Neural cell (in vitro differentiated cells): ENCODE results near the gene KCTD11. TPM values are rescaled to one million over a fixed set of nuclear protein-coding genes. Genes with fewer than 3 reads are reported as not detected.

ENCODE experiments used
- H2AFZ ChIP-seq: fragments of 200-600, 300-800 bp; sonication (generic), shearing (Covaris generic); 2 replicates; pipeline ENCODE4 v1.6.0; 2014; ENCODE audit warnings: low read depth, mild to moderate bottlenecking, antibody characterized with exemption, low read length, moderate library complexity
- H3F3A ChIP-seq: fragments of 200-600 bp; shearing (Covaris generic); 2 replicates; pipeline ENCODE4 v1.6.1; 2016; ENCODE audit warnings: mild to moderate bottlenecking, moderate library complexity, mixed read lengths, antibody characterized with exemption, low read length; ENCODE audit not compliant: insufficient read depth, poor library complexity, severe bottlenecking
- H3K27ac ChIP-seq: fragments of 200-600, 300-800 bp; sonication (generic), shearing (Covaris generic); 2 replicates; pipeline ENCODE4 v1.5.1; 2014; ENCODE audit warnings: mild to moderate bottlenecking, low read length, moderate library complexity
- H3K27me3 ChIP-seq: fragments of 300-800, 200-600 bp; sonication (generic), shearing (Covaris generic); 2 replicates; pipeline ENCODE4 v1.6.0; 2014; ENCODE audit warnings: mild to moderate bottlenecking, low read depth, low read length, moderate library complexity; ENCODE audit not compliant: insufficient read depth
- H3K36me3 ChIP-seq: fragments of 300-800, 200-600 bp; sonication (generic), shearing (Covaris generic); 2 replicates; pipeline ENCODE4 v1.5.1; 2014; ENCODE audit warnings: mild to moderate bottlenecking, antibody characterized with exemption, low read length, moderate library complexity; ENCODE audit not compliant: insufficient read depth
- H3K4me2 ChIP-seq: fragments of 300-800, 200-600 bp; sonication (generic), shearing (Covaris generic); 2 replicates; pipeline ENCODE4 v1.6.0; 2014; ENCODE audit warnings: mild to moderate bottlenecking, low read length
- H3K4me3 ChIP-seq: fragments of 300-800, 200-600 bp; sonication (generic), shearing (Covaris generic); 2 replicates; pipeline ENCODE4 v1.5.1; 2014; ENCODE audit warnings: mild to moderate bottlenecking, low read length, moderate library complexity
- H3K79me2 ChIP-seq: fragments of 200-600 bp; shearing (Covaris generic); replicated peaks from 2 replicates; pipeline ENCODE4 v1.6.0; 2014; ENCODE audit warnings: mild to moderate bottlenecking, low read length, moderate library complexity; ENCODE audit not compliant: insufficient read depth
- H3K9ac ChIP-seq: fragments of 300-800, 200-600 bp; sonication (generic), shearing (Covaris generic); 2 replicates; pipeline ENCODE4 v1.6.1; 2016; ENCODE audit warnings: mild to moderate bottlenecking, low read length, mixed read lengths
- H3K9me2 ChIP-seq: fragments of 200-600 bp; shearing (Covaris generic); 2 replicates; pipeline ENCODE4 v1.6.1; 2016; ENCODE audit warnings: mild to moderate bottlenecking, low read length, mixed read lengths; ENCODE audit not compliant: insufficient read depth
- H3K9me3 ChIP-seq: fragments of 200-600, 300-800 bp; sonication (generic), shearing (Covaris generic); 2 replicates; pipeline ENCODE4 v1.6.1; 2016; ENCODE audit warnings: mild to moderate bottlenecking, mixed run types, low read length, moderate library complexity, mixed read lengths
- H4K20me1 ChIP-seq: fragments of 200-600 bp; shearing (Covaris generic); 2 replicates; pipeline ENCODE4 v1.6.1; 2016; ENCODE audit warnings: mild to moderate bottlenecking, mixed run types; ENCODE audit not compliant: insufficient read depth
- EP300 ChIP-seq: fragments of 450-650 bp; conservative IDR thresholded peaks from 2 replicates; pipeline ENCODE4 v1.6.1; 2014; ENCODE audit warnings: antibody characterized with exemption, mild to moderate bottlenecking, moderate library complexity; ENCODE audit not compliant: poor library complexity, severe bottlenecking
- EZH2 ChIP-seq: fragments of 200-600, 300-800 bp; shearing (Covaris generic), sonication (generic); IDR thresholded peaks from 2 replicates; pipeline ENCODE4 v1.6.1; 2014; ENCODE audit warnings: antibody characterized with exemption, low read length, borderline replicate concordance, mild to moderate bottlenecking; ENCODE audit not compliant: insufficient read depth, poor library complexity, severe bottlenecking
- MXI1 ChIP-seq: fragments of 450-650 bp; conservative IDR thresholded peaks from 2 replicates; pipeline ENCODE4 v1.6.1; 2014; ENCODE audit warnings: antibody characterized with exemption, mild to moderate bottlenecking; ENCODE audit not compliant: poor library complexity, severe bottlenecking
- POLR2AphosphoS5 ChIP-seq: IDR thresholded peaks from 2 replicates; pipeline ENCODE4 v1.6.1; 2012
- RAD21 ChIP-seq: fragments of 450-650 bp; conservative IDR thresholded peaks from 2 replicates; pipeline ENCODE4 v1.6.1; 2014; ENCODE audit warnings: antibody characterized with exemption, mild to moderate bottlenecking, moderate library complexity
- SMC3 ChIP-seq: fragments of 450-650 bp; conservative IDR thresholded peaks from 2 replicates; pipeline ENCODE4 v1.6.1; 2014; ENCODE audit warnings: antibody characterized with exemption, mild to moderate bottlenecking, moderate library complexity; ENCODE audit not compliant: poor library complexity
- TAF1 ChIP-seq: IDR thresholded peaks from 2 replicates; pipeline ENCODE4 v1.6.1; 2012; ENCODE audit warnings: low read depth
- polyA plus RNA-seq: library from polyadenylated mRNA; depleted of rRNA; stranded (reverse); fragments of >200 nt; gene quantifications from 2 replicates; pipeline ENCODE4 v1.2.3, GENCODE V29; 2014
- TF ChIP-seq, protein P1 (sequence below): fragments of 450-650 bp; IDR thresholded peaks from 2 replicates; pipeline ENCODE4 v1.5.1; 2014; ENCODE audit warnings: antibody characterized with exemption, mild to moderate bottlenecking, moderate library complexity; ENCODE audit not compliant: poor library complexity, severe bottlenecking
- TF ChIP-seq, protein P2 (sequence below): IDR thresholded peaks from 2 replicates; pipeline ENCODE4 v1.6.1; 2012; ENCODE audit warnings: borderline replicate concordance

Gene KCTD11
- polyA plus RNA-seq, 1 donor from 2014 or later = 2.8 TPM

DNA sequence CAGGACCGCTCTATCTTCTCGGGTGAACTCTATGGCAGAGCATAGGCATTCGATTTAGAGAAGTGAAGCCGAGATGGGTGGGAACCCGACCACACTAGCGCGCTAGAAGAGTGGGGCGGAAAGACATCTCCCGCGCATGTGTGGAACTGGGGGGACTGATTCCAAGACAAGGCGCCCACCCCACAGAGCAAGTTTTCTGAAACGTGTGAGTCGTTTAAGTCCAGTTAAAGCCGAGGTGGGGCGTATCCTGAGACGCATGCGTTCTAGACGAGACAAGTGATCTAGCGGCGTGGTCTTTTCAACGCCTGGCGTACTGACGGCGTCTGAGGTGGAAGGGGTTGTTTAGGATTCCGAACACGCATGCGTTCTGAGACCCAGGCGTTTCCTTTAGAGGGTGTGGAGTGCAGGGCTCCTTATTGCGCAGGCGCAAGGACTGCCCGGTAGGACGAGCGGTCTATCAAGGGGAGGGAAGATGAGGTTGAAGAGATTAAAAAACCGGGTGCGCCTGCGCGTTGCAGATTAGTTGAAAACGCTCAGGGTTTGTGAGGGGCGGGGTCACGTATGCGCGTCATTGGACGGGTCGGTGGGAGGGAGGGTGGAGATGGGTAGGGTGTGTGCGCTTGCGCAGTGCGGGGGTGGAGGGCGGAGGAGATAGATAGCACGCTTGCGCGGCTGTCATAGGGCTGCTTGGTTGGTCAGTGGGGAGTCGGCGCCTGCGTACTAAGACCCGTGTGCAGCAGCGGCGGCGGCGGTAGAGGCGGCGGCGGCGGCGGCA lies 44.9 kb upstream of the KCTD11 start, which contains the start of gene EIF5A:
EIF5A (plus strand) TSS at position 718 of the 775 bp plus-strand sequence. CDS start 2,008 bp downstream, outside the sequence.
- Histone ChIP-seq H3K9me2 (no peaks in the 10 kb centered on the region), H3K9me3 (no peaks in the 10 kb centered on the region), H3K36me3 (no peaks in the 10 kb centered on the region), H4K20me1 (peaks cover 12% of the 10 kb centered on the region), H3K27me3 (no peaks in the 10 kb centered on the region), H2AFZ (peak within 1 kb of the TSS; percentile 60), H3K79me2 (peaks cover 29% of the 10 kb centered on the region), H3K27ac (peak within 1 kb of the TSS; percentile 84), H3K4me2 (peak within 1 kb of the TSS; percentile 89), H3K9ac (peak within 1 kb of the TSS; percentile 86), H3F3A (no peaks in the 10 kb centered on the region), H3K4me3 (peak within 1 kb of the TSS; percentile 91)
- TF ChIP-seq MXI1 (peak; percentile 88), POLR2AphosphoS5 (peak; percentile 73), TAF1 (peak; percentile 66), SMC3 (no peak), EP300 (peak; percentile 31), RAD21 (no peak)
- TF ChIP-seq, protein P1, sequence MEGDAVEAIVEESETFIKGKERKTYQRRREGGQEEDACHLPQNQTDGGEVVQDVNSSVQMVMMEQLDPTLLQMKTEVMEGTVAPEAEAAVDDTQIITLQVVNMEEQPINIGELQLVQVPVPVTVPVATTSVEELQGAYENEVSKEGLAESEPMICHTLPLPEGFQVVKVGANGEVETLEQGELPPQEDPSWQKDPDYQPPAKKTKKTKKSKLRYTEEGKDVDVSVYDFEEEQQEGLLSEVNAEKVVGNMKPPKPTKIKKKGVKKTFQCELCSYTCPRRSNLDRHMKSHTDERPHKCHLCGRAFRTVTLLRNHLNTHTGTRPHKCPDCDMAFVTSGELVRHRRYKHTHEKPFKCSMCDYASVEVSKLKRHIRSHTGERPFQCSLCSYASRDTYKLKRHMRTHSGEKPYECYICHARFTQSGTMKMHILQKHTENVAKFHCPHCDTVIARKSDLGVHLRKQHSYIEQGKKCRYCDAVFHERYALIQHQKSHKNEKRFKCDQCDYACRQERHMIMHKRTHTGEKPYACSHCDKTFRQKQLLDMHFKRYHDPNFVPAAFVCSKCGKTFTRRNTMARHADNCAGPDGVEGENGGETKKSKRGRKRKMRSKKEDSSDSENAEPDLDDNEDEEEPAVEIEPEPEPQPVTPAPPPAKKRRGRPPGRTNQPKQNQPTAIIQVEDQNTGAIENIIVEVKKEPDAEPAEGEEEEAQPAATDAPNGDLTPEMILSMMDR = no peak

DNA sequence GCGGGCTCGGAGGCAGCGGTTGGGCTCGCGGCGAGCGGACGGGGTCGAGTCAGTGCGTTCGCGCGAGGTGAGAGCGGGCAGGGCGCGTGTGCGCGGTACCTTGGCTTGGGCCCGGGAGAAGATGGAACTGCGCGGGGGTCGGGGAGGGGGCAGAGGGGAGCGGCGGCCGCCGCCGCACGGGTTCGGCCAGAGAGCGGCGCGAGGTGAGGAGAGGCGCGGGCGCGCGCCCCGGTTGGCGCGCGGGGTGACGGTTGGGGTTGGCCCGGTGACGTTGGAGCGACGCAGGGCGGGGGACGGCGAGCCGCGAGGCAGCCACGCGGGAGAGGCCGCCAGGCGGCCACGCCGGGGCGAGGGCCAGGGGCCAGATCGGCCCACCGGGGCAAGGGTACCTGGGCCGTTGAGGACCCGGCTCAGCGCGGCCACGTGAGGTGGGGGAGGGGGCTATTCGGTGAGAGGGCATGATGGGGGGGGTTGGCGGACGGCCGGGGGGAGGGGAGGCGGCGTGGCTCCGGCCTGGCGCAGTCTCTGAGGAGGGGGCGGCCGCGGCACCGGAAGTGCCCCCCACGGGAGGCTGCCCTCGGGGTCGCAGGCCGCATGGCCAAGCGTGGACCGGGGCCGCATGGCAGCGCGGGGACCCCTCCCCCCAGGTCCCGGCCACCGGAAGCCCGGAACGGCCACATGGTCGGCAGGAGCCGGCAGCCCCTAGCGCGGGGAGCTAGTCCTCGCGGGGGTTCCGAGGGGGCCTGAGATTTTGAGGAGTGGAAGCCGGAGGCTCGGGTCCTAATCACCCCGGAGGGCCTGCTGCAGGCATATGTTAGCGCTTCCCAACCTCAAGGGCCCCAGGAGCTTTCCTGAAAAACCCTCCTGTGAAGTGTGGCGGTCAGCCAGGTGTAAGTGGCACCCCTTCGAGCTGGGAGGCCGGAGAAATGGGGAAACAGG lies 44.0 kb upstream of the KCTD11 start:
- Histone ChIP-seq H3K9ac (peak overlapping the region; percentile 86), H2AFZ (no peak overlapping the region), H3K9me3 (no peaks in the 10 kb centered on the region), H3K4me2 (peak overlapping the region; percentile 89), H3F3A (no peaks in the 10 kb centered on the region), H3K27me3 (no peaks in the 10 kb centered on the region), H4K20me1 (peaks cover 12% of the 10 kb centered on the region), H3K27ac (peak overlapping the region; percentile 84), H3K79me2 (peaks cover 29% of the 10 kb centered on the region), H3K9me2 (no peaks in the 10 kb centered on the region), H3K4me3 (peak overlapping the region; percentile 91), H3K36me3 (no peaks in the 10 kb centered on the region)
- TF ChIP-seq SMC3 = no peak
- peak; percentile 51 for TF ChIP-seq TAF1
- TF ChIP-seq, protein P2, sequence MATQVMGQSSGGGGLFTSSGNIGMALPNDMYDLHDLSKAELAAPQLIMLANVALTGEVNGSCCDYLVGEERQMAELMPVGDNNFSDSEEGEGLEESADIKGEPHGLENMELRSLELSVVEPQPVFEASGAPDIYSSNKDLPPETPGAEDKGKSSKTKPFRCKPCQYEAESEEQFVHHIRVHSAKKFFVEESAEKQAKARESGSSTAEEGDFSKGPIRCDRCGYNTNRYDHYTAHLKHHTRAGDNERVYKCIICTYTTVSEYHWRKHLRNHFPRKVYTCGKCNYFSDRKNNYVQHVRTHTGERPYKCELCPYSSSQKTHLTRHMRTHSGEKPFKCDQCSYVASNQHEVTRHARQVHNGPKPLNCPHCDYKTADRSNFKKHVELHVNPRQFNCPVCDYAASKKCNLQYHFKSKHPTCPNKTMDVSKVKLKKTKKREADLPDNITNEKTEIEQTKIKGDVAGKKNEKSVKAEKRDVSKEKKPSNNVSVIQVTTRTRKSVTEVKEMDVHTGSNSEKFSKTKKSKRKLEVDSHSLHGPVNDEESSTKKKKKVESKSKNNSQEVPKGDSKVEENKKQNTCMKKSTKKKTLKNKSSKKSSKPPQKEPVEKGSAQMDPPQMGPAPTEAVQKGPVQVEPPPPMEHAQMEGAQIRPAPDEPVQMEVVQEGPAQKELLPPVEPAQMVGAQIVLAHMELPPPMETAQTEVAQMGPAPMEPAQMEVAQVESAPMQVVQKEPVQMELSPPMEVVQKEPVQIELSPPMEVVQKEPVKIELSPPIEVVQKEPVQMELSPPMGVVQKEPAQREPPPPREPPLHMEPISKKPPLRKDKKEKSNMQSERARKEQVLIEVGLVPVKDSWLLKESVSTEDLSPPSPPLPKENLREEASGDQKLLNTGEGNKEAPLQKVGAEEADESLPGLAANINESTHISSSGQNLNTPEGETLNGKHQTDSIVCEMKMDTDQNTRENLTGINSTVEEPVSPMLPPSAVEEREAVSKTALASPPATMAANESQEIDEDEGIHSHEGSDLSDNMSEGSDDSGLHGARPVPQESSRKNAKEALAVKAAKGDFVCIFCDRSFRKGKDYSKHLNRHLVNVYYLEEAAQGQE = peak; percentile 47
- TF ChIP-seq POLR2AphosphoS5 = peak; percentile 98
- TF ChIP-seq RAD21 = peak; percentile 23
- TF ChIP-seq, protein P1 = no peak
- TF ChIP-seq MXI1 = peak; percentile 60
- no peak for TF ChIP-seq EZH2
- peak; percentile 42 for TF ChIP-seq EP300
